GM10248 (cell line): Measurements from ENCODE around the gene SLC31A1.

Source experiments
- CTCF ChIA-PET: fragments of 300-600 bp; sonication (Branson Sonifier 250); formaldehyde crosslinking; extraction: SDS; loops from one replicate; lab custom pipeline; 2021; ENCODE audit warnings: antibody characterized with exemption; lab: Yijun Ruan, JAX
- POLR2A ChIA-PET: fragments of 350-650 bp; sonication (Branson Sonifier 250); formaldehyde crosslinking; extraction: SDS; loops from one replicate; lab custom pipeline; 2020; ENCODE audit warnings: antibody characterized with exemption; lab: Yijun Ruan, JAX
- DNase-seq: peaks from one replicate; pipeline ENCODE4 v3.0.0; 2012; ENCODE audit errors: extremely low spot score
- TF ChIP-seq, protein P1 (sequence below): IDR thresholded peaks from 2 replicates; pipeline ENCODE4 v1.5.1; 2012; ENCODE audit warnings: mild to moderate bottlenecking, low read depth; ENCODE audit errors: extremely low read depth, missing control alignments, control extremely low read depth

Gene SLC31A1

DNA sequence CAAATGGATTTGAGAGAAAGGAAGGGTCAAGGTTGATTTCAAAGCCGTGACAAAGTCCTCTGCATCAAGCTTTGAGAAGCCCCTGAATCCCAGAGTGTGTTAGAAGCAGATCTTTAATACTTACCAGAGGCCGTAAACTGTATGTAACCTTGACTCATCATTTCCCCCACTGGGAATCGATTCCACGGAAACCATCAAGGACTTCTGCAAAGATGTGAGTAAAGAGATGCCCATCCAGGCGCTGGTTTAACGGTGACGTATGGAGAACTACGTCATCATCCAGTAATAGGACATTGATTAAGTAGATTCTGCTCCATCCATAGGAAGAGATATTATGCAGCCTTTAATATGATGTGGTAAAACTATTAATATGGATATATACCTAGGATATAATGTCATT lies 80.2 kb downstream of the SLC31A1 start:
- POLR2A ChIA-PET = no interaction called here
- TF ChIP-seq, protein P1, sequence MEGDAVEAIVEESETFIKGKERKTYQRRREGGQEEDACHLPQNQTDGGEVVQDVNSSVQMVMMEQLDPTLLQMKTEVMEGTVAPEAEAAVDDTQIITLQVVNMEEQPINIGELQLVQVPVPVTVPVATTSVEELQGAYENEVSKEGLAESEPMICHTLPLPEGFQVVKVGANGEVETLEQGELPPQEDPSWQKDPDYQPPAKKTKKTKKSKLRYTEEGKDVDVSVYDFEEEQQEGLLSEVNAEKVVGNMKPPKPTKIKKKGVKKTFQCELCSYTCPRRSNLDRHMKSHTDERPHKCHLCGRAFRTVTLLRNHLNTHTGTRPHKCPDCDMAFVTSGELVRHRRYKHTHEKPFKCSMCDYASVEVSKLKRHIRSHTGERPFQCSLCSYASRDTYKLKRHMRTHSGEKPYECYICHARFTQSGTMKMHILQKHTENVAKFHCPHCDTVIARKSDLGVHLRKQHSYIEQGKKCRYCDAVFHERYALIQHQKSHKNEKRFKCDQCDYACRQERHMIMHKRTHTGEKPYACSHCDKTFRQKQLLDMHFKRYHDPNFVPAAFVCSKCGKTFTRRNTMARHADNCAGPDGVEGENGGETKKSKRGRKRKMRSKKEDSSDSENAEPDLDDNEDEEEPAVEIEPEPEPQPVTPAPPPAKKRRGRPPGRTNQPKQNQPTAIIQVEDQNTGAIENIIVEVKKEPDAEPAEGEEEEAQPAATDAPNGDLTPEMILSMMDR = no peak
- no peak for DNase-seq
- CTCF ChIA-PET = no interaction called here

DNA sequence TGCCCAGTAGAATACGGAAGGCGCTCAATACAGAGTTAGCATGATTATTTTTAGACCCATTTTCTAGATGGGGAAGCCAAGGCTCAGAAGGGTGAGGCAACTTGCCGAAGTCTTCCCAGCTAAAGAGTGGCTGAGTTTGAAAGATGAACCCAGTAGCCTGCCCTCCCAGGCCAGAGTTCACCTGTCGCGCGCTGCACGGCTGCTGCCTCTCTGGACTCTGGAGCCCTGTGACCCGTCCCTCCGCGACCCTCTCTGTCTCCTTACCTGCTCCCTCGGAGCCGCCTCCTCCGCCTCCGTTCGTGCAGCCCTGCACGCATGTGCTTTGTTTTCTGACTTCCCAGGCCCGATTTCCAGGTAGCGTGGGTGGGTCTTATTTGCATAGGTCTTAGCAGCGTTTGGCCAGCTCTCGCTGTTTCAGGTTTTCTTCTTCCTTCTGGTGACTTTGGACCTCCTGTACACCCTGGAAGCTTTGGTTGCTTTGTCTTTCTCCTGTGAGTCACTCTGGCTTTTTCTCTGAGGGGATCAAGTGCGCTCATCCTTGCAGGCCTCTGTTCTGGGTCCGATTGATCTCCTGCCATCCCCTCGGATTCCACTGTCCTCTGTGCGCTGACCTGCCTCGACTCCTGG lies 81.6 kb downstream of the SLC31A1 start, which contains the start of gene RNF183:
Gene RNF183, minus strand, starts transcription at position 585 of the 627 bp plus-strand sequence. CDS start 5,192 bp downstream, outside the sequence.
- TF ChIP-seq, protein P1 = no peak
- ChIA-PET CTCF (no interaction called here), POLR2A (no interaction called here)
- no peak for DNase-seq

DNA sequence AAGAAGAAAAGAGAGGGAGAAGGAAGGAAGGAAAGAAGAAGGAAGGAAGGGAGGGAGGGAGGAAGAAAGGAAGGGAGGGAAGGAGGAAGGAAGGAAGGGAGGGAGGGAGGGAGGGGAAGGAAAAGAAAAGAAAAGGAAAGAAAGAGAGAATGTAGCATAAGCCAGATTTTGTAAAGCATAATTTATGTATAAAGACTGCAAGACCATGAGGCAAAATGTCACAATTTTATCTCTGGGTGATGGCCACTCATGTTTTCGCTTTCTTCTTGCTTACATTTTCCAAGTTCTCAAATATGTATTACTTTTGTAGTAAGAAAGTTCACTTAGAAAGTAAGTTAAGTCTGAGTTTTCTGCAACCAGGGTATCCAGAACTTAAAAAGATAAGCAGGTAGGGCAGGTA lies 85.2 kb downstream of the SLC31A1 start:
- TF ChIP-seq, protein P1 = no peak
- DNase-seq = no peak
- CTCF ChIA-PET = no interaction called here
- POLR2A ChIA-PET = no interaction called here

DNA sequence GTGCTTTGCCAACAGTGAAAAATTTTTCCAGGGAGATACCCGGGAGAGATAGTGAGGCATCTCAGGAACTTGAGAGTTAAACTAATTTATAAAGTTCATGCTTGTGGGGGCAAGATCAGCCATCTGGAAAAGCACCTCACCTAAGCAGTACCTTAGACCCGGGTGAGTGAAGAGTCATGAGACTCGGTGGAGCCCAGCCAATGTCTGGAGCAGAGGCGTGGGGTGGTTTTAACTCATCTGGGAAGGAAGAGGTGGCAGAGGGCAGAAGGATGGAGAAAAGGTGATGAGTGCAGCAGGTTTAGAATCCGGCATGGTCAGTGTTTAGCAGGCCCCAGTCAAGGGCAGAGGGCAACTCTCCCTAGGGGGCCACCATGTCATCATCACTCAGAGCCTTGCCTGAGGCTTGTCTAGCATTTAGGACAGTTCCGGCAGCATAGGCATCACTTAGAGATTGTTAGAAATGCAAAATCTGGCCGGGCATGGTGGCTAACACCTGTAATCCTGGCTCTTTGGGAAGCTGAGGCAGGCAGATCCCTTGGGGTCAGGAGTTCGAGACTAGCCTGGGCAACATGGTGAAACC lies 86.1 kb downstream of the SLC31A1 start:
- TF ChIP-seq, protein P1 = no peak
- no peak for DNase-seq
- ChIA-PET CTCF (interaction anchor here (1.3 kb wide), 1 partner anchor 18 kb away, joined by 3 read pairs; no protein-coding TSS in a partner anchor), POLR2A (no interaction called here)

DNA sequence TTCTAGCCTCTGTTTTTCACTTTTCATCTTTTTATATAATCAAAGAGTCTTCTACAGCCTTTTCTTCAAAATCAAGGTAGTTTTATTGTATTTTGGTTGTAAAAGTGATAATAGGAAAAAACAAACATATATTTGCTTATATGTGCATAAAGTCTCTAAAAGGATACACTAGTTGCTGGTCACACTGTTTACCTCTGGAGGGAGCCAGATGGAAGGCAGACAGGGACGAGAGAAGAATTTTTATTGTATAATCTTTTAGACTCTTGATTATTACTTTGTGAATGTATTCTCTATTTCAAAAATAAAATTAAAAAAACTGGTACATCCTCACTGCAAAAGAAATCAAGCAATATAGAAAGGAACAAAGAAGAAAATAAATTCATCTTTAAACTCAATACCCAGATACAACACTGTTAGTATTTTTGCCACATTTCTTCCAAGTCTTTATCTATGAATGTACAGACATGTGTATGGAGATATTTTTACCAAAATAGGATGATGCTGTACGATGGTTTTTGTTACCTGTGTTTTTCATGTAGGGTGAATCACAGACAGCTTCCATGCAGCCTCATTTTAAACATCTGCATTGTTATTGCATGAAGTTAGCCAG lies 88.0 kb downstream of the SLC31A1 start:
- DNase-seq = peak; percentile 62
- ChIA-PET CTCF (interaction anchor here (0.8 to 3.6 kb wide), 8 partner anchors 9 to 346 kb away, joined by 3 to 14 read pairs (median 5); partner anchors contain the start of genes ALAD, CDC26 and PRPF4), POLR2A (no interaction called here)
- TF ChIP-seq, protein P1 = peak; percentile 72

DNA sequence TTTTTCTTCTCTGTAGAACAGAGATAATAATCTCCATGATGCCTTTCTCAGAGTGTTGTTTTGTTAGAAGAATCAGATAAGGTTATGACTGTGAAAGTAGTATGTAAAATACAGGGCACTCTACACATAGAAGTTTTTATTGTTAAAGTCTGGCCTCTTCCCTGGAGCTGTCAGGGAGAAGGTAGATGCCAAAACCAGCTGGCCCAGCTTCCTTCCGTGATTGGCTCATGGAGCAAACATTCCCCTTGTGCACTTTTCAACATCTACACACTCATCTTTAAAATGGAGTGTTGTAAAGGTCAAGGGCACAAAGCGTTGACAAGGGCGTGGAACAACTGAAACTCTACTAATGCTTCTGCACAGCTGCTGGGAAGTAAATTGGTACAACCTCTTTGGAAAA lies 89.2 kb downstream of the SLC31A1 start:
- no peak for DNase-seq
- CTCF ChIA-PET = interaction anchor here (0.8 to 3.6 kb wide), 6 partner anchors 35 to 349 kb away, joined by 3 to 14 read pairs (median 7); partner anchors contain the start of genes ALAD, CDC26 and PRPF4
- POLR2A ChIA-PET = interaction anchor here (0.6 kb wide), 1 partner anchor 12 kb away, joined by 4 read pairs; no protein-coding TSS in a partner anchor
- TF ChIP-seq, protein P1 = no peak
